Activated CD8-positive, alpha-beta T cell treated with anti-CD3 and anti-CD28 coated beads for 36 hours (primary cell): ENCODE measurements around the gene OSTM1. TPM values are rescaled to one million over a fixed set of nuclear protein-coding genes. Genes with fewer than 3 reads are reported as not detected.
"Not testable (repeated sequence)": the region's sequence is repeated elsewhere in the genome, so short reads cannot be mapped to it uniquely, and the experiment has no call there.

Source experiments
- ATAC-seq: fragments of 200-7000 bp; cut with Tn5 transposase; one replicate; pipeline ENCODE4 v1.10.0; 2021; ENCODE audit warnings: mild to moderate bottlenecking, moderate library complexity
- CTCF ChIA-PET: fragments of 350-600 bp; sonication (Branson Sonifier 250); formaldehyde crosslinking; loops from one replicate; lab custom pipeline; 2021; ENCODE audit warnings: antibody characterized with exemption; lab: Charles Lee
- POLR2A ChIA-PET: fragments of 350-600 bp; sonication (Branson Sonifier 250); formaldehyde crosslinking; loops from one replicate; lab custom pipeline; 2021; ENCODE audit warnings: antibody characterized with exemption; lab: Charles Lee
- DNase-seq: peaks from one replicate; pipeline ENCODE4 v3.0.0-alpha.2; 2020
- H3K27ac Mint-ChIP-seq: one replicate; pipeline ENCODE4 v1.8.0; 2021; ENCODE audit warnings: mild to moderate bottlenecking, mixed read lengths
- H3K27me3 Mint-ChIP-seq: one replicate; pipeline ENCODE4 v1.8.0; 2021; ENCODE audit warnings: mixed read lengths
- H3K36me3 Mint-ChIP-seq: one replicate; pipeline ENCODE4 v1.8.0; 2021; ENCODE audit warnings: low read depth, mixed read lengths
- H3K4me1 Mint-ChIP-seq: one replicate; pipeline ENCODE4 v1.8.0; 2021; ENCODE audit warnings: low read depth, mixed read lengths
- H3K4me3 Mint-ChIP-seq: one replicate; pipeline ENCODE4 v1.8.0; 2021; ENCODE audit warnings: mild to moderate bottlenecking, moderate library complexity, mixed read lengths
- H3K9me3 Mint-ChIP-seq: one replicate; pipeline ENCODE4 v1.8.0; 2021; ENCODE audit warnings: mixed read lengths
- CTCF ChIP-seq: fragments of 200-600 bp; IDR thresholded peaks from one replicate; pipeline ENCODE4 v1.8.0; 2022; ENCODE audit warnings: antibody characterized with exemption, mild to moderate bottlenecking
- intact Hi-C: fragments of 100-400 bp; cut with micrococcal nuclease; formaldehyde crosslinking; loops from one replicate; pipeline ENCODE4 v1.10.0; 2022
- total RNA-seq, 2 experiments: library from RNA; stranded (reverse); gene quantifications; one replicate each; pipeline ENCODE4 v1.2.3, GENCODE V29; 2021

The OSTM1 gene
- total RNA-seq, 2 experiments from 2014 or later: 7.2 to 7.5 TPM

DNA sequence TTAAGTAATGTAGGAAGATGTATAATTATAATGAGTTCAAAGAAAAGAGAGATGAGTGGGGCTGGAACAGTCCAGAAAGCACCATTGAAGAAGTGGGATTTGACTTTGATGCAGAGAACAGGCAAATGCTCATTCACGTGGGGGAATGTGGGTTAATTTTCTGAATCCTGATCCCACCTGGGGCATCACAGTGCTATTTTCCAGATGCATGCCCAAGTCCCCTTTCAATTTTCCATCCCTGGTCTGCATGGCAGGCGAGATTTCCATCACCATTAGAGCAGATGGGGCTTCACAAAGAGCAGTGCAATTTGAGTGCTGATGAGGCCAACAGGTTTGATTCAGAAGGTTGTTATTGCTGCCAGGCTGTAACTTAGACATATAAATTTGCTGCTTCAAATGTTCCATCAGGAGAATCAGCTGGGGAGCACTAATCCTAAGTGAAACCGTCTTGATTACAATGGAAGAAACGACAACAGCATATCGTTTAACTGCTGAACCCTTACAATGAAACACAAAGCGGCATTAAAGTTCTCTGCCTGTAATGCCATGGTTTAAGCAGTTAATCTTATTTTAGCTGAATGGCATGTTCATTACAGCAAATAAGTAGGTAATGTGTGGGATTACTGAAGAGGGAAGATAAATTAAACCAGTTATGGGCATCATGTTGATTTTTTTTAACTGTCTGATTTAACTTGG, 45.2 kb downstream of the OSTM1 start:
- Mint-ChIP-seq H3K4me1 (no peaks in the 10 kb centered on the region), H3K27me3 (no peaks in the 10 kb centered on the region), H3K9me3 (no peaks in the 10 kb centered on the region), H3K36me3 (no peaks in the 10 kb centered on the region), H3K27ac (no peak overlapping the region), H3K4me3 (no peak overlapping the region)
- intact Hi-C loops: no loop called here
- no peak for TF ChIP-seq CTCF
- DNase-seq (no peak), ATAC-seq (no peak)
- CTCF ChIA-PET: interaction anchor here (0.8 to 1.2 kb wide), 2 partner anchors 12 to 16 kb away, joined by 3 read pairs; no protein-coding TSS in a partner anchor
- POLR2A ChIA-PET: no interaction called here

DNA sequence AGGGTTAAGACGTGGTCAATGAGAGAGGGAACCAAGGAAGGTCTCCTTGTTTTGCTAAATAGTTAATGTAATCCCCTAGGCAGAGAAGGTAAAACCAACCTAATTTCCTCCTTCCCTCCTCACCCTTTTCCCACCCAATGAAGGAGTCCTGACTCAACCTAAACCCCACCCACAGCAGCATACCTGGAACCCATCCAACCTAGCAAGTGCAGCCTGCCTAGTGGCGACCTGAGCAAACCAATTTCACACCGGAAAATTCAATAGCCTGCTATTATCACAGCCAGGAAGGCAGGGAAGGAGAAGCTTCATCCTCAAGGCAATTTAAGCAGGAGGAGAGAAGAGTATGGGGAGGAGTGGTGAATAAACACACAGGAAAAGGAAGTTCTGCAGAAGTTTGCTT, 46.9 kb downstream of the OSTM1 start:
- TF ChIP-seq CTCF: no peak
- Mint-ChIP-seq H3K4me3 (no peak overlapping the region), H3K27me3 (no peaks in the 10 kb centered on the region), H3K36me3 (no peaks in the 10 kb centered on the region), H3K9me3 (no peaks in the 10 kb centered on the region), H3K4me1 (no peaks in the 10 kb centered on the region), H3K27ac (no peak overlapping the region)
- intact Hi-C loops: no loop called here
- ChIA-PET CTCF (interaction anchor here (2.2 kb wide), 1 partner anchor 22 kb away, joined by 7 read pairs; no protein-coding TSS in a partner anchor), POLR2A (no interaction called here)
- ATAC-seq (no peak), DNase-seq (no peak)

DNA sequence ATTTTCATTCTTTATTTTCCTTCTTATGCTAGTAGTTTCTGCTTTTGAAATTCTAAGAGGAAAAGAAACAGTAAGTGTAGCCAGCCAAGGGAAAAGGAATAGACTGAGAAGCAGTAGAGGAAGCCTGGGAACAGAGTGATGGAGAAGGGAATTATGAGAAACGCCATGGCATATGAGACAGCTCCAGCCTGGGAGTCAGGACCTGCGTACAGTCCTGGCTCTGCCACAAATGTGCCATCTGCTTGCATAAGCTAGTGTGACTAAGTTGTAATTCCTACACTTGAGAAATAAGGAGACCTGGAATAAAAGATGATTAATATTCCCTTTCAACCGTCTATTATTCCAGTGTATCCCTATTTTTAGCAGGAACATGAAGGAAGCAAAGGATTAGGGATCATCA, 47.5 kb downstream of the OSTM1 start:
- no peaks in the 10 kb centered on the region for H3K27me3 Mint-ChIP-seq
- no peaks in the 10 kb centered on the region for H3K36me3 Mint-ChIP-seq
- no peak for TF ChIP-seq CTCF
- intact Hi-C loops: no loop called here
- CTCF ChIA-PET: interaction anchor here (2.2 kb wide), 1 partner anchor 22 kb away, joined by 7 read pairs; no protein-coding TSS in a partner anchor
- H3K9me3 Mint-ChIP-seq: no peaks in the 10 kb centered on the region
- POLR2A ChIA-PET: no interaction called here
- no peak for ATAC-seq
- H3K4me1 Mint-ChIP-seq: no peaks in the 10 kb centered on the region
- H3K27ac Mint-ChIP-seq: no peak overlapping the region
- no peak for DNase-seq
- no peak overlapping the region for H3K4me3 Mint-ChIP-seq

GRCh38 chr6:108024427-108025073, 50.0 kb downstream of the OSTM1 start:
- no peaks in the 10 kb centered on the region for H3K4me1 Mint-ChIP-seq
- ChIA-PET CTCF (no interaction called here), POLR2A (no interaction called here)
- H3K27me3 Mint-ChIP-seq: no peaks in the 10 kb centered on the region
- H3K36me3 Mint-ChIP-seq: no peaks in the 10 kb centered on the region
- no peak for DNase-seq
- no peak for ATAC-seq
- intact Hi-C loops: no loop called here
- H3K4me3 Mint-ChIP-seq: no peak overlapping the region
- H3K27ac Mint-ChIP-seq: no peak overlapping the region
- H3K9me3 Mint-ChIP-seq: no peaks in the 10 kb centered on the region
- no peak for TF ChIP-seq CTCF

- Mint-ChIP-seq H3K4me1 (no peaks in the 10 kb centered on the region), H3K27me3 (peaks cover 3% of the 10 kb centered on the region), H3K36me3 (no peaks in the 10 kb centered on the region), H3K4me3 (no peak overlapping the region), H3K27ac (no peak overlapping the region), H3K9me3 (no peaks in the 10 kb centered on the region)
- no peak for ATAC-seq
- DNase-seq: no peak
- CTCF ChIA-PET: no interaction called here
- TF ChIP-seq CTCF: no peak
- intact Hi-C loops: no loop called here
- POLR2A ChIA-PET: no interaction called here
These were observed 53.9 kb downstream of the OSTM1 start for GRCh38 chr6:108020472-108021116.

DNA sequence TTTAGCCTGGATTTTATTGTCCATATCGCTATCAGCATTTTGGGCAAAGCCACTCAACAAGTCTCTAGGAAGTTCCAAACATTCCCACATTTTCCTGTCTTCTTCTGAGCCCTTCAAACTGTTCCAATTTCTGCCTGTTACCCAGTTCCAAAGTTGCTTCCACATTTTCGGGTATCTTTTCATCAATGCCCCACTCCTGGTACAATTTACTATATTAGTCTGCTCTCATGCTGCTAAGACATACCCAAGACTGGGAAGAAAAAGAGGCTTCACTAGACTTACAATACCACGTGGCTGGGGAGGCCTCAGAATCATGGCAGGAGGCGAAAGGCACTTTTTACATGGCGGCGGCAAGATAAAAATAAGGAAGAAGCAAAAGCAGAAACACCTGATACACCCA, 58.3 kb downstream of the OSTM1 start:
- H3K4me1 Mint-ChIP-seq, H3K9me3 Mint-ChIP-seq, intact Hi-C loops, CTCF ChIA-PET, H3K27ac Mint-ChIP-seq, POLR2A ChIA-PET, DNase-seq, ATAC-seq, H3K4me3 Mint-ChIP-seq, H3K27me3 Mint-ChIP-seq, H3K36me3 Mint-ChIP-seq: not testable (repeated sequence)
